Mucosa of stomach (tissue), 1 donor: ENCODE data around the gene TFG.

Experiments
- H3K27me3 ChIP-seq: one replicate; pipeline ENCODE4 v1.7.0; 2013; ENCODE audit warnings: mild to moderate bottlenecking, low read length; ENCODE audit not compliant: control insufficient read depth, insufficient read depth
- H3K36me3 ChIP-seq: one replicate; pipeline ENCODE4 v1.7.0; 2013; ENCODE audit warnings: low read length; ENCODE audit not compliant: control insufficient read depth, insufficient read depth
- H3K4me1 ChIP-seq: one replicate; pipeline ENCODE4 v1.7.0; 2013; ENCODE audit warnings: mild to moderate bottlenecking, low read length; ENCODE audit not compliant: control insufficient read depth, insufficient read depth
- H3K4me3 ChIP-seq: one replicate; pipeline ENCODE4 v1.7.0; 2013; ENCODE audit warnings: low read length
- H3K9ac ChIP-seq: one replicate; pipeline ENCODE4 v1.7.0; 2013; ENCODE audit warnings: mild to moderate bottlenecking, low read length, moderate library complexity
- H3K9me3 ChIP-seq: one replicate; pipeline ENCODE4 v1.7.0; 2013; ENCODE audit warnings: mild to moderate bottlenecking, low read length, moderate library complexity; ENCODE audit not compliant: control insufficient read depth
- donor health status: Pancreatic carcinoma.

Gene TFG

DNA sequence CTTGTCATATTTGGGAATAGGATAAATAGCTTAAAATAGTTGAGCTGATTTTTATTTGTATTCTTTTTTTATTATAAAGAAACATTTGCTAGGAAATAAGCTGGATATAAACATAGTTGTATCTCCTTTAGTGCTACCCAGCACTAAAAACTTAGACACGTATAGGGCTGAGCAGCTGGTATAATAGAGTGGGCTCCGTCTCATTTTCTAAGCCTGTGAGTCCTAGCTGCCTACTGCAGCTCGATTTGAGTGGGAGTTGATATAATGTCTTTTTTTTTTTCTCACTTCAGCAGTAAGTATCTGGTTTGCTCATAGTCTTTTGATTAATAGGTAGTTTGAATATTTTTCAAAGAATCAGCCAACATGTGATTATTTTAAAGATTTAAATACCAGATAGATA is 34.2 kb downstream of the TFG start:
- H3K36me3 ChIP-seq, result no peaks in the 10 kb centered on the region

DNA sequence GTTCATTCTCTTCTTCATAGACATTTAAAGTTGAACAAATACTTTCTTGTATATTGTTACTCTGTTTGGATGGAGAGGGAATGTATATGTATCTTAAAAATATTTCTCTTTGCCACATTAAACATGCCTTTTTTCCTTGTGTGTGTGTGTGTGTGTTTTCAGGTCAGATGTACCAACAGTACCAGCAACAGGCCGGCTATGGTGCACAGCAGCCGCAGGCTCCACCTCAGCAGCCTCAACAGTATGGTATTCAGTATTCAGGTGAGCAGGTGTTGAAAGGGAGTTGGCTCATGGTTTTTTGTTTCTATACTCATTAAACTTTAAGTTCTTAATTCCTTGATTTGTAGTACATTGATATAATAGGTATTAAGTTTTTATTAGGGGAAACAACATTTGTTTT is 35.4 kb downstream of the TFG start:
- Histone ChIP-seq H3K27me3 (no peaks in the 10 kb centered on the region), H3K36me3 (no peaks in the 10 kb centered on the region), H3K4me3 (no peak overlapping the region), H3K9me3 (no peaks in the 10 kb centered on the region), H3K4me1 (no peaks in the 10 kb centered on the region), H3K9ac (no peak overlapping the region)

More for the DNA sequence above, 34.2 kb downstream of the TFG start:
- H3K27me3 ChIP-seq, result no peaks in the 10 kb centered on the region
- no peaks in the 10 kb centered on the region for H3K9me3 ChIP-seq
- H3K9ac ChIP-seq, result no peak overlapping the region
- no peaks in the 10 kb centered on the region for H3K4me1 ChIP-seq
- H3K4me3 ChIP-seq, result no peak overlapping the region

DNA sequence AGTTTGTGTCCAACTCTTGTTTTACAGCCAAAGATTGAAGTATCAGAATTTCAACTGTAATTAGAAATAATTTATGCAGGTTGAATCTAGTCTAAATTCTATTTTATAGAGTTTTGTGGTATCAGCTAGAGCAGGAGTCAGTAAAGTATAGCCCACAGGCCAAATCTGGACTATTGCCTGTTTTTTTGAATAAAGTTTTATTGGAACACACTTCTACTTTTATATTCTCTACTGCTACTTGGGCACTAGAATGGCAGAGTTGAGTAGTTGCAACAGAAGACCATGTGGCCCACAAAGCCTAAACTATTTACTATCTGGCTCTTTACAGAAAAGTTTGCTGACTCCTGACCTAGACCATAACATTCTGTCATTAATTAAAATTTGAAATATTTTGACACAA is 36.3 kb downstream of the TFG start:
- H3K27me3 ChIP-seq, result no peaks in the 10 kb centered on the region
- H3K4me1 ChIP-seq, result no peaks in the 10 kb centered on the region
- no peaks in the 10 kb centered on the region for H3K36me3 ChIP-seq
- H3K4me3 ChIP-seq, result no peak overlapping the region
- no peaks in the 10 kb centered on the region for H3K9me3 ChIP-seq
- H3K9ac ChIP-seq, result no peak overlapping the region

DNA sequence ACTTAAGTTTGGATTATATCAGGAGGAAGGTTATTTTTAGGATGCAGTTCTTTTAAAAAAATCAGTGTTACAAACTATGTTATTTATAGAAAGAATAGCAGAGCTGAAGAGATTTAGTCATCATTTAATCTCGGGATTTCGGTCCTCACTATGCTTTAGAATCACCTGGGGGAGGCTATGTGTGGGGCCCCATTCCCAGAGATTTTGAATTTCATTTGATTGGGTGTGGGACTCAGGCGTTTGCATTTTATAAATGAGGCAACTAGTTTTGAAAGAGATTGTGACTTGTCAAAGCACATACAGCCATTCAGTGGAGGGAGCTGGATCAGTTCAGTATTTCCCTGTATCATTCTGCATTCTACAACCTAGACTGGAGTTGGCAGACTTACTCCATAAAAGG is 36.8 kb downstream of the TFG start:
- Histone ChIP-seq H3K27me3 (no peaks in the 10 kb centered on the region), H3K9ac (no peak overlapping the region), H3K4me3 (no peak overlapping the region), H3K9me3 (no peaks in the 10 kb centered on the region), H3K36me3 (no peaks in the 10 kb centered on the region), H3K4me1 (no peaks in the 10 kb centered on the region)

GRCh38 chr3:100748220-100748619 is 38.9 kb downstream of the TFG start:
- H3K9me3 ChIP-seq, result no peaks in the 10 kb centered on the region
- H3K36me3 ChIP-seq, result peaks cover 6% of the 10 kb centered on the region
- no peaks in the 10 kb centered on the region for H3K27me3 ChIP-seq
- H3K4me1 ChIP-seq, result no peaks in the 10 kb centered on the region
- no peak overlapping the region for H3K4me3 ChIP-seq
- H3K9ac ChIP-seq, result no peak overlapping the region

- H3K36me3 ChIP-seq, result peaks cover 6% of the 10 kb centered on the region
- H3K9me3 ChIP-seq, result no peaks in the 10 kb centered on the region
- no peak overlapping the region for H3K4me3 ChIP-seq
- H3K27me3 ChIP-seq, result no peaks in the 10 kb centered on the region
- H3K9ac ChIP-seq, result no peak overlapping the region
- no peaks in the 10 kb centered on the region for H3K4me1 ChIP-seq
These were observed 39.7 kb downstream of the TFG start for GRCh38 chr3:100748967-100749366.

GRCh38 chr3:100753846-100754245 is 44.6 kb downstream of the TFG start:
- Histone ChIP-seq H3K4me1 (no peaks in the 10 kb centered on the region), H3K9me3 (no peaks in the 10 kb centered on the region), H3K4me3 (no peak overlapping the region), H3K27me3 (no peaks in the 10 kb centered on the region), H3K9ac (no peak overlapping the region), H3K36me3 (peaks cover 6% of the 10 kb centered on the region)

GRCh38 chr3:100754563-100755334 is 45.5 kb downstream of the TFG start:
- Histone ChIP-seq H3K36me3 (peaks cover 6% of the 10 kb centered on the region), H3K4me3 (no peak overlapping the region), H3K9me3 (no peaks in the 10 kb centered on the region), H3K9ac (no peak overlapping the region), H3K27me3 (no peaks in the 10 kb centered on the region), H3K4me1 (no peaks in the 10 kb centered on the region)

- Histone ChIP-seq H3K4me3 (no peak overlapping the region), H3K27me3 (no peaks in the 10 kb centered on the region), H3K4me1 (no peaks in the 10 kb centered on the region), H3K36me3 (peaks cover 4% of the 10 kb centered on the region), H3K9ac (no peak overlapping the region), H3K9me3 (no peaks in the 10 kb centered on the region)
These were observed 47.1 kb downstream of the TFG start for GRCh38 chr3:100756441-100756840.

DNA sequence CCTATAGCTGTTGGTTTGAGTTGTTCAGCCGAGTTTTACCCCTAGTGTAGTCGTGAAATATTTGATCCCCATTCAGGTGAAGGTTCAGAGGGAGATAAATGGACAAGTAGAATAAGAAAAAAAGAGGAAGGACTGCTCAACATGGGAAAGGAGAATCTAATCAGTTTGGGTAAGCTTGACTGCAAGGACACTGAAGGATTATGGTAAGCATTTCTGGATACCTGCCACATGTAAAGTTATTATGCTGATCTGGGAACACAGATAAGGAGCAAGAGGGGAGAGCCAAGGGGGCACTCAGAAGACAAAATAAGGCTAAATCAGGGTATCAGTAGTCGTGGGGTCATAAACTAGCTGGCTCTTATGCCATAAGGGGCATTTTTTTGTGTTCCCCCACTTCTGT is 49.9 kb downstream of the TFG start:
- Histone ChIP-seq H3K9me3 (no peaks in the 10 kb centered on the region), H3K4me1 (no peaks in the 10 kb centered on the region), H3K9ac (no peak overlapping the region), H3K4me3 (no peak overlapping the region), H3K27me3 (no peaks in the 10 kb centered on the region), H3K36me3 (no peaks in the 10 kb centered on the region)

- no peaks in the 10 kb centered on the region for H3K9me3 ChIP-seq
- no peaks in the 10 kb centered on the region for H3K4me1 ChIP-seq
- no peak overlapping the region for H3K4me3 ChIP-seq
- H3K27me3 ChIP-seq, result no peaks in the 10 kb centered on the region
- H3K36me3 ChIP-seq, result no peaks in the 10 kb centered on the region
- H3K9ac ChIP-seq, result peak overlapping the region; percentile 23
These were observed 50.7 kb downstream of the TFG start for GRCh38 chr3:100759950-100760349.

DNA sequence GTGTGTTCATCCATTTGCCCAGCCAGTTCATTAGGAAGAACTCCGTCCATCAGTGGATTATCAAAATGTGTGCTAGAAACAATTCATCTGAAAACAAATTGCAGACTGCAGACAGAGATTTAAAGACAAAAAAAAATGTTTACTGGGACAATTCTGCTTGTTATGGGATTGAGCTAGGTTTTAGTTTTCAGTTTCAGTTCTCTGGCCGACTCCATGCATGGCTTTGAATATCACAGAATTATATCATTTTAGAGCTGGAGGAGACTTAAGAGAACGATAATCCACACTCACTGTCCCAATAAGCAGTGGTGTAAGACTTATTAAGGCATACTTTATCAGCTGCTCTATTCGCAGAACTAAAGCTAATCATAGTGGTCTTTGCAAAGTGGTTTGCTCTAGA is 51.1 kb downstream of the TFG start:
- Histone ChIP-seq H3K9me3 (no peaks in the 10 kb centered on the region), H3K27me3 (no peaks in the 10 kb centered on the region), H3K9ac (peak overlapping the region; percentile 23), H3K4me3 (no peak overlapping the region), H3K4me1 (no peaks in the 10 kb centered on the region), H3K36me3 (no peaks in the 10 kb centered on the region)
